Kidney epithelial cell (primary cell): Measurements from ENCODE around the gene SIK3. TPM values are rescaled to one million over a fixed set of nuclear protein-coding genes. Genes with fewer than 3 reads are reported as not detected.
A peak's percentile ranks its signal among the peaks of the same experiment; 100 is the strongest.

Source experiments
- DNase-seq: peaks from one replicate; pipeline ENCODE4 v3.0.0-alpha.2; 2010; ENCODE audit warnings: low read depth
- H3K27me3 ChIP-seq: 2 replicates; pipeline ENCODE4 v1.6.0; 2011; ENCODE audit warnings: low read length; ENCODE audit not compliant: control insufficient read depth, insufficient read depth
- H3K36me3 ChIP-seq: 2 replicates; pipeline ENCODE4 v1.5.1; 2011; ENCODE audit warnings: low read length; ENCODE audit not compliant: control insufficient read depth, insufficient read depth
- H3K4me3 ChIP-seq: 2 replicates; pipeline ENCODE4 v1.5.1; 2011; ENCODE audit warnings: low read depth, mild to moderate bottlenecking, control low read depth, low read length
- CTCF ChIP-seq: IDR thresholded peaks from 2 replicates; pipeline ENCODE4 v1.5.1; 2011; ENCODE audit warnings: mild to moderate bottlenecking, moderate library complexity, low read length, control low read depth, inconsistent platforms; ENCODE audit not compliant: insufficient read depth, poor library complexity, severe bottlenecking
- total RNA-seq: library from RNA; depleted of rRNA; stranded (reverse); fragments of >200 nt; gene quantifications from 2 replicates; pipeline ENCODE4 v1.2.3, GENCODE V29; 2015

The SIK3 gene
- total RNA-seq, 1 donor from 2014 or later: 12.9 TPM

- Histone ChIP-seq H3K27me3 (no peaks in the 10 kb centered on the region), H3K36me3 (no peaks in the 10 kb centered on the region), H3K4me3 (no peak overlapping the region)
- TF ChIP-seq CTCF: no peak
- no peak for DNase-seq
These were observed 24.1 kb downstream of the SIK3 start for GRCh38 chr11:117074119-117074518.

GRCh38 chr11:117073539-117073938 is 24.7 kb downstream of the SIK3 start:
- DNase-seq: no peak
- H3K27me3 ChIP-seq: no peaks in the 10 kb centered on the region
- H3K4me3 ChIP-seq: no peak overlapping the region
- no peak for TF ChIP-seq CTCF
- H3K36me3 ChIP-seq: no peaks in the 10 kb centered on the region

GRCh38 chr11:117072517-117073461 is 25.4 kb downstream of the SIK3 start:
- DNase-seq: peak; percentile 89
- H3K4me3 ChIP-seq: no peak overlapping the region
- H3K27me3 ChIP-seq: no peaks in the 10 kb centered on the region
- no peak for TF ChIP-seq CTCF
- H3K36me3 ChIP-seq: no peaks in the 10 kb centered on the region

GRCh38 chr11:117071344-117071787 is 26.9 kb downstream of the SIK3 start:
- DNase-seq: no peak
- Histone ChIP-seq H3K4me3 (no peak overlapping the region), H3K36me3 (no peaks in the 10 kb centered on the region), H3K27me3 (no peaks in the 10 kb centered on the region)
- no peak for TF ChIP-seq CTCF

- no peak for TF ChIP-seq CTCF
- DNase-seq: no peak
- Histone ChIP-seq H3K36me3 (no peaks in the 10 kb centered on the region), H3K4me3 (no peak overlapping the region), H3K27me3 (no peaks in the 10 kb centered on the region)
These were observed 28.2 kb downstream of the SIK3 start for GRCh38 chr11:117070016-117070415.
